Sigmoid colon (tissue), 4 donors: ENCODE results near the gene NAA38.

Experiments
- POLR2AphosphoS5 ChIP-seq, 4 donors: sonication (generic); formaldehyde crosslinking; IDR thresholded peaks; one replicate each; pipeline ENCODE4 v1.6.1; 2017; ENCODE audit warnings: antibody characterized with exemption in 4 of 4
- TF ChIP-seq, protein P1 (sequence below), 4 experiments: fragments of 450-650 bp in 3 of 4; fragments of 200-600 bp in 1 of 4; IDR thresholded peaks; one replicate each; pipeline ENCODE4 v1.5.1; 2016 to 2019; ENCODE audit warnings: antibody characterized with exemption in 4 of 4, mild to moderate bottlenecking in 3 of 4, moderate library complexity in 2 of 4

DNA sequence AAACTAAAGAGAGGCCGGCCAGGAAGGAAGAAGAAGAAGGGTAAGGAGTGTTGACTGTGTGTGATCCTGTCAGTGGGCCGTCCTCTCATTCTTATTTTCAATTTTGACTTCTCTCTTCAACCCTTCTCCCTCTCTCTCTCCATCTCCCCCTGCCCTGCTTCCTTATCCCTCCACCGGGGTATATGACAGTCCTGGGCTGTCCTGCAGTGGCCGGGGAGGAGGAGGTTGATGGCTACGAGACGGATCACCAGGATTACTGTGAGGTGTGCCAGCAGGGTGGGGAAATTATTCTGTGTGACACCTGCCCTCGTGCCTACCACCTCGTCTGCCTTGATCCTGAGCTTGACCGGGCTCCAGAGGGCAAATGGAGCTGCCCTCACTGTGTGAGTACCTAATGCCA, 36.9 kb upstream of the NAA38 start:
- TF ChIP-seq, protein P1, sequence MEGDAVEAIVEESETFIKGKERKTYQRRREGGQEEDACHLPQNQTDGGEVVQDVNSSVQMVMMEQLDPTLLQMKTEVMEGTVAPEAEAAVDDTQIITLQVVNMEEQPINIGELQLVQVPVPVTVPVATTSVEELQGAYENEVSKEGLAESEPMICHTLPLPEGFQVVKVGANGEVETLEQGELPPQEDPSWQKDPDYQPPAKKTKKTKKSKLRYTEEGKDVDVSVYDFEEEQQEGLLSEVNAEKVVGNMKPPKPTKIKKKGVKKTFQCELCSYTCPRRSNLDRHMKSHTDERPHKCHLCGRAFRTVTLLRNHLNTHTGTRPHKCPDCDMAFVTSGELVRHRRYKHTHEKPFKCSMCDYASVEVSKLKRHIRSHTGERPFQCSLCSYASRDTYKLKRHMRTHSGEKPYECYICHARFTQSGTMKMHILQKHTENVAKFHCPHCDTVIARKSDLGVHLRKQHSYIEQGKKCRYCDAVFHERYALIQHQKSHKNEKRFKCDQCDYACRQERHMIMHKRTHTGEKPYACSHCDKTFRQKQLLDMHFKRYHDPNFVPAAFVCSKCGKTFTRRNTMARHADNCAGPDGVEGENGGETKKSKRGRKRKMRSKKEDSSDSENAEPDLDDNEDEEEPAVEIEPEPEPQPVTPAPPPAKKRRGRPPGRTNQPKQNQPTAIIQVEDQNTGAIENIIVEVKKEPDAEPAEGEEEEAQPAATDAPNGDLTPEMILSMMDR (IDR thresholded peaks at IDR 0.05): no peak
- TF ChIP-seq POLR2AphosphoS5 (IDR thresholded peaks at IDR 0.05): no peak
